Esophagus squamous epithelium (tissue), 5 donors: ENCODE results near the gene HBP1. TPM values are rescaled to one million over a fixed set of nuclear protein-coding genes. Genes with fewer than 3 reads are reported as not detected.
"Not testable (repeated sequence)": the region's sequence is repeated elsewhere in the genome, so short reads cannot be mapped to it uniquely, and the experiment has no call there.

Source experiments
- DNase-seq: peaks from one replicate; lab custom pipeline; 2025; lab: John Stamatoyannopoulos, UW
- H3K27ac ChIP-seq, 4 donors: fragments of 200-600 bp; sonication (generic); one replicate each; pipeline ENCODE4 v1.5.1; 2016 to 2019; ENCODE audit warnings: mild to moderate bottlenecking in 1 of 4
- H3K27me3 ChIP-seq, 4 donors: fragments of 200-600 bp; sonication (generic); 1 replicate in 3 of 4; 2 replicates in 1 of 4; pipeline versions ENCODE4 v1.5.1 to v1.6.0; 2017 to 2021; ENCODE audit warnings: antibody characterized with exemption in 1 of 4
- H3K36me3 ChIP-seq, 3 donors: fragments of 200-600 bp; sonication (generic); one replicate each; pipeline ENCODE4 v1.5.1; 2016 to 2019
- H3K4me1 ChIP-seq, 3 donors: fragments of 200-600 bp; sonication (generic); one replicate each; pipeline ENCODE4 v1.5.1; 2017 to 2019
- H3K4me3 ChIP-seq, 4 donors: fragments of 200-600 bp; sonication (generic); 1 replicate in 3 of 4; 2 replicates in 1 of 4; pipeline ENCODE4 v1.5.1; 2016 to 2019; ENCODE audit warnings: mild to moderate bottlenecking in 2 of 4, moderate library complexity in 1 of 4
- H3K9me3 ChIP-seq, 3 donors: fragments of 200-600 bp; sonication (generic); one replicate each; pipeline ENCODE4 v1.5.1; 2016 to 2019
- CTCF ChIP-seq, 6 experiments: fragments of 450-650 bp in 4 of 6; fragments of 200-600 bp in 2 of 6; sonication (generic) in 2 of 6; IDR thresholded peaks; one replicate each; pipeline ENCODE4 v1.5.1; 2016 to 2019; ENCODE audit warnings: antibody characterized with exemption in 6 of 6, mild to moderate bottlenecking in 4 of 6, moderate library complexity in 4 of 6
- POLR2A ChIP-seq, 4 donors: fragments of 450-650 bp; IDR thresholded peaks; one replicate each; pipeline ENCODE4 v1.6.1; 2017; ENCODE audit warnings: antibody characterized with exemption in 4 of 4, mild to moderate bottlenecking in 4 of 4, moderate library complexity in 3 of 4
- WGBS, 2 donors: methylation state at CpG; one replicate each; pipeline ENCODE4 v1.1.5; 2018; 5-methylcytosine and 5-hydroxymethylcytosine counted together
- intact Hi-C: fragments of 100-400 bp; cut with DNase I; formaldehyde crosslinking; loops from one replicate; pipeline ENCODE4 v1.15.0; 2022
- total RNA-seq, 4 donors: library from RNA; depleted of rRNA; stranded (reverse); fragments of >200 nt; gene quantifications; one replicate each; pipeline ENCODE4 v1.1.0, GENCODE V29; 2016
- donor health status: DM: yes; HTN: yes; CAD: no.

Gene HBP1
- total RNA-seq, 4 donors from 2014 or later: 51.5 to 108 (median 69.7) TPM

GRCh38 chr7:107237451-107237850 lies 68.6 kb downstream of the HBP1 start:
- Histone ChIP-seq H3K27me3 (no peaks in the 10 kb centered on the region), H3K9me3 (no peaks in the 10 kb centered on the region), H3K27ac (no peak overlapping the region), H3K4me3 (no peak overlapping the region), H3K36me3 (peaks cover 0 to 40% (median 0%) of the 10 kb centered on the region in 3 donors), H3K4me1 (no peaks in the 10 kb centered on the region)
- WGBS, 2 donors: 90 to 93% methylated on average over 4 of the region's 4 CpGs
- intact Hi-C loops: no loop called here
- TF ChIP-seq POLR2A (IDR thresholded peaks at IDR 0.05): no peak
- no peak for DNase-seq

GRCh38 chr7:107242267-107242666 lies 73.5 kb downstream of the HBP1 start:
- no peak for TF ChIP-seq CTCF (IDR thresholded peaks at IDR 0.05)
- no peak for TF ChIP-seq POLR2A (IDR thresholded peaks at IDR 0.05)
- Histone ChIP-seq H3K36me3 (peaks cover 0 to 50% (median 0%) of the 10 kb centered on the region in 3 donors), H3K4me1 (no peaks in the 10 kb centered on the region), H3K4me3 (no peak overlapping the region), H3K27me3 (no peaks in the 10 kb centered on the region), H3K27ac (no peak overlapping the region), H3K9me3 (peaks cover 0 to 10% (median 6%) of the 10 kb centered on the region in 3 donors)
- WGBS, 2 donors: 90% methylated on average over 3 of the region's 4 CpGs
- DNase-seq: no peak
- intact Hi-C loops: no loop called here

- TF ChIP-seq POLR2A (IDR thresholded peaks at IDR 0.05) (no peak), CTCF (IDR thresholded peaks at IDR 0.05) (no peak)
- intact Hi-C loops: no loop called here
- DNase-seq: no peak
- no peak overlapping the region for H3K27ac ChIP-seq
- H3K4me3 ChIP-seq: no peak overlapping the region
- no peaks in the 10 kb centered on the region for H3K4me1 ChIP-seq
- no peaks in the 10 kb centered on the region for H3K27me3 ChIP-seq
- peaks cover 0 to 10% (median 6%) of the 10 kb centered on the region in 3 donors for H3K9me3 ChIP-seq
- peaks cover 0 to 62% (median 0%) of the 10 kb centered on the region in 3 donors for H3K36me3 ChIP-seq
- WGBS, 2 donors: 96% methylated on average over 2 of the region's 2 CpGs
Observed at GRCh38 chr7:107244613-107245012, 75.8 kb downstream of the HBP1 start.

GRCh38 chr7:107246836-107247235 lies 78.0 kb downstream of the HBP1 start:
- not testable (repeated sequence) for H3K9me3 ChIP-seq
- WGBS, 2 donors: 94 to 96% methylated on average over 3 of the region's 3 CpGs

GRCh38 chr7:107248551-107249316 lies 79.9 kb downstream of the HBP1 start:
- H3K4me1 ChIP-seq: no peaks in the 10 kb centered on the region
- WGBS, 2 donors: 94 to 95% methylated on average over 5 of the region's 5 CpGs
- no peak for DNase-seq
- no peak overlapping the region for H3K27ac ChIP-seq
- H3K4me3 ChIP-seq: no peak overlapping the region
- H3K9me3 ChIP-seq: peaks cover 0 to 10% (median 6%) of the 10 kb centered on the region in 3 donors
- peaks cover 0 to 45% (median 0%) of the 10 kb centered on the region in 3 donors for H3K36me3 ChIP-seq
- TF ChIP-seq CTCF (IDR thresholded peaks at IDR 0.05): no peak
- TF ChIP-seq POLR2A (IDR thresholded peaks at IDR 0.05): no peak
- H3K27me3 ChIP-seq: no peaks in the 10 kb centered on the region
- intact Hi-C loops: no loop called here

More at GRCh38 chr7:107246836-107247235, 78.0 kb downstream of the HBP1 start:
- H3K4me1 ChIP-seq, intact Hi-C loops, H3K27ac ChIP-seq, H3K4me3 ChIP-seq, DNase-seq, H3K27me3 ChIP-seq: not testable (repeated sequence)
- H3K36me3 ChIP-seq: peaks cover 0 to 62% (median 0%) of the 10 kb centered on the region in 3 donors

GRCh38 chr7:107251963-107252362 lies 83.2 kb downstream of the HBP1 start:
- Histone ChIP-seq H3K27ac (no peak overlapping the region), H3K4me1 (no peaks in the 10 kb centered on the region), H3K36me3 (peaks cover 0 to 15% (median 0%) of the 10 kb centered on the region in 3 donors), H3K9me3 (no peaks in the 10 kb centered on the region), H3K27me3 (no peaks in the 10 kb centered on the region), H3K4me3 (no peak overlapping the region)
- WGBS, 2 donors: 81 to 96% methylated on average over 3 of the region's 3 CpGs
- intact Hi-C loops: no loop called here
- TF ChIP-seq CTCF (IDR thresholded peaks at IDR 0.05) (no peak), POLR2A (IDR thresholded peaks at IDR 0.05) (no peak)
- DNase-seq: no peak
